ENCODE measurements around the gene ARID3B.
"Not testable (repeated sequence)": the region's sequence is repeated elsewhere in the genome, so short reads cannot be mapped to it uniquely, and the experiment has no call there.

ARID3B gene

GRCh38 chr15:74539521-74539920 is 1.5 kb upstream of the ARID3B start:
- not testable (repeated sequence) for DNase-seq

- DNase-seq, result no peak
Measured at GRCh38 chr15:74540161-74540760, 759 bp upstream of the ARID3B start.

GRCh38 chr15:74541494-74542165 is 610 bp downstream of the ARID3B start:
- DNase-seq, result peak; percentile 70 to 73

- no peak for DNase-seq
Measured at GRCh38 chr15:74542166-74543042, 1.4 kb downstream of the ARID3B start.

- DNase-seq, result no peak
Measured at GRCh38 chr15:74543043-74543422, 2.0 kb downstream of the ARID3B start.

GRCh38 chr15:74543583-74543982 is 2.6 kb downstream of the ARID3B start:
- DNase-seq, result peak; percentile 8 to 29

GRCh38 chr15:74545086-74545485 is 4.1 kb downstream of the ARID3B start:
- no peak for DNase-seq

GRCh38 chr15:74545776-74546656 is 5.0 kb downstream of the ARID3B start:
- DNase-seq, result peak; percentile 94 to 97

- no peak for DNase-seq
Measured at GRCh38 chr15:74547616-74548015, 6.6 kb downstream of the ARID3B start.

- no peak for DNase-seq
Measured at GRCh38 chr15:74548241-74548640, 7.2 kb downstream of the ARID3B start.

- no peak for DNase-seq
Measured at GRCh38 chr15:74549816-74550215, 8.8 kb downstream of the ARID3B start.

- no peak for DNase-seq
Measured at GRCh38 chr15:74551714-74552113, 10.7 kb downstream of the ARID3B start.

GRCh38 chr15:74552773-74553441 is 11.9 kb downstream of the ARID3B start:
- no peak for DNase-seq

GRCh38 chr15:74555192-74555591 is 14.2 kb downstream of the ARID3B start:
- no peak for DNase-seq

GRCh38 chr15:74558706-74559105 is 17.7 kb downstream of the ARID3B start:
- no peak for DNase-seq

GRCh38 chr15:74563442-74563841 is 22.4 kb downstream of the ARID3B start:
- no peak for DNase-seq

GRCh38 chr15:74564182-74564581 is 23.2 kb downstream of the ARID3B start:
- DNase-seq, result no peak

- no peak for DNase-seq
Measured at GRCh38 chr15:74565381-74566085, 24.5 kb downstream of the ARID3B start.

- no peak for DNase-seq
Measured at GRCh38 chr15:74568594-74568993, 27.6 kb downstream of the ARID3B start.

- DNase-seq, result no peak
Measured at GRCh38 chr15:74569731-74570070, 28.7 kb downstream of the ARID3B start.

- DNase-seq, result no peak
Measured at GRCh38 chr15:74571191-74571590, 30.2 kb downstream of the ARID3B start.

GRCh38 chr15:74573987-74574386 is 33.0 kb downstream of the ARID3B start:
- no peak for DNase-seq

Measured in stimulated activated CD4-positive, alpha-beta T cell treated with anti-CD3 and anti-CD28 coated beads, Interleukin-2, amount 100 ng/mL, for 24 hours (primary cell).